Effector memory CD8-positive, alpha-beta T cell (primary cell): ENCODE results near the gene GBE1.
A peak's percentile ranks its signal among the peaks of the same experiment; 100 is the strongest.

ENCODE experiments used
- ATAC-seq: fragments of 150-1000 bp; cut with Tn5 transposase; replicated peaks from 2 replicates; pipeline ENCODE4 v1.10.0; 2021; ENCODE audit warnings: mild to moderate bottlenecking, moderate library complexity
- DNase-seq, 3 experiments: peaks; one replicate each; pipeline ENCODE4 v3.0.0; 2021
- H3K27ac Mint-ChIP-seq, 2 donors: one replicate each; pipeline ENCODE4 v1.8.0; 2022; ENCODE audit warnings: mild to moderate bottlenecking in 2 of 2, mixed read lengths in 2 of 2, moderate library complexity in 2 of 2
- H3K27me3 Mint-ChIP-seq, 2 donors: one replicate each; pipeline ENCODE4 v1.8.0; 2022; ENCODE audit warnings: mixed read lengths in 2 of 2
- H3K36me3 Mint-ChIP-seq: one replicate; pipeline ENCODE4 v1.8.0; 2022; ENCODE audit warnings: mild to moderate bottlenecking, moderate library complexity, mixed read lengths; ENCODE audit not compliant: insufficient read depth
- H3K4me1 Mint-ChIP-seq, 2 donors: one replicate each; pipeline ENCODE4 v1.8.0; 2022; ENCODE audit warnings: low read depth in 2 of 2, mixed read lengths in 2 of 2
- H3K4me3 Mint-ChIP-seq, 2 donors: one replicate each; pipeline ENCODE4 v1.8.0; 2022; ENCODE audit warnings: mild to moderate bottlenecking in 2 of 2, mixed read lengths in 2 of 2, moderate library complexity in 2 of 2
- H3K9me3 Mint-ChIP-seq, 2 donors: one replicate each; pipeline ENCODE4 v1.8.0; 2022; ENCODE audit warnings: mixed read lengths in 2 of 2

Gene GBE1

GRCh38 chr3:81612768-81613167 lies 148.7 kb downstream of the GBE1 start:
- H3K4me3 Mint-ChIP-seq = no peak overlapping the region
- no peaks in the 10 kb centered on the region for H3K9me3 Mint-ChIP-seq
- no peaks in the 10 kb centered on the region for H3K36me3 Mint-ChIP-seq
- no peaks in the 10 kb centered on the region for H3K27me3 Mint-ChIP-seq
- no peak overlapping the region for H3K27ac Mint-ChIP-seq
- no peak for ATAC-seq
- DNase-seq = no peak
- H3K4me1 Mint-ChIP-seq = no peaks in the 10 kb centered on the region

- Mint-ChIP-seq H3K36me3 (no peaks in the 10 kb centered on the region), H3K27ac (no peak overlapping the region)
- no peak for DNase-seq
Measured at GRCh38 chr3:81602781-81603180, 158.7 kb downstream of the GBE1 start.

GRCh38 chr3:81601707-81602305 lies 159.6 kb downstream of the GBE1 start:
- Mint-ChIP-seq H3K9me3 (no peaks in the 10 kb centered on the region), H3K27ac (no peak overlapping the region), H3K36me3 (no peaks in the 10 kb centered on the region), H3K4me3 (no peak overlapping the region), H3K4me1 (no peaks in the 10 kb centered on the region), H3K27me3 (no peaks in the 10 kb centered on the region)
- ATAC-seq (no peak), DNase-seq (no peak)

More at GRCh38 chr3:81602781-81603180, 158.7 kb downstream of the GBE1 start:
- Mint-ChIP-seq H3K4me1 (no peaks in the 10 kb centered on the region), H3K27me3 (no peaks in the 10 kb centered on the region), H3K4me3 (no peak overlapping the region), H3K9me3 (no peaks in the 10 kb centered on the region)
- no peak for ATAC-seq

- Mint-ChIP-seq H3K4me1 (no peaks in the 10 kb centered on the region), H3K36me3 (no peaks in the 10 kb centered on the region), H3K9me3 (no peaks in the 10 kb centered on the region), H3K4me3 (no peak overlapping the region), H3K27ac (no peak overlapping the region), H3K27me3 (no peaks in the 10 kb centered on the region)
- DNase-seq (no peak), ATAC-seq (no peak)
Measured at GRCh38 chr3:81592101-81592500, 169.3 kb downstream of the GBE1 start.

GRCh38 chr3:81585937-81586336 lies 175.5 kb downstream of the GBE1 start:
- ATAC-seq (no peak), DNase-seq (no peak)
- H3K4me3 Mint-ChIP-seq = no peak overlapping the region
- no peaks in the 10 kb centered on the region for H3K36me3 Mint-ChIP-seq
- no peaks in the 10 kb centered on the region for H3K27me3 Mint-ChIP-seq
- H3K4me1 Mint-ChIP-seq = no peaks in the 10 kb centered on the region
- H3K27ac Mint-ChIP-seq = no peak overlapping the region
- H3K9me3 Mint-ChIP-seq = no peaks in the 10 kb centered on the region

- Mint-ChIP-seq H3K4me1 (no peaks in the 10 kb centered on the region), H3K27ac (no peak overlapping the region), H3K4me3 (no peak overlapping the region), H3K27me3 (no peaks in the 10 kb centered on the region), H3K9me3 (no peaks in the 10 kb centered on the region), H3K36me3 (no peaks in the 10 kb centered on the region)
- DNase-seq = no peak
- ATAC-seq = no peak
Measured at GRCh38 chr3:81585056-81585455, 176.4 kb downstream of the GBE1 start.

DNA sequence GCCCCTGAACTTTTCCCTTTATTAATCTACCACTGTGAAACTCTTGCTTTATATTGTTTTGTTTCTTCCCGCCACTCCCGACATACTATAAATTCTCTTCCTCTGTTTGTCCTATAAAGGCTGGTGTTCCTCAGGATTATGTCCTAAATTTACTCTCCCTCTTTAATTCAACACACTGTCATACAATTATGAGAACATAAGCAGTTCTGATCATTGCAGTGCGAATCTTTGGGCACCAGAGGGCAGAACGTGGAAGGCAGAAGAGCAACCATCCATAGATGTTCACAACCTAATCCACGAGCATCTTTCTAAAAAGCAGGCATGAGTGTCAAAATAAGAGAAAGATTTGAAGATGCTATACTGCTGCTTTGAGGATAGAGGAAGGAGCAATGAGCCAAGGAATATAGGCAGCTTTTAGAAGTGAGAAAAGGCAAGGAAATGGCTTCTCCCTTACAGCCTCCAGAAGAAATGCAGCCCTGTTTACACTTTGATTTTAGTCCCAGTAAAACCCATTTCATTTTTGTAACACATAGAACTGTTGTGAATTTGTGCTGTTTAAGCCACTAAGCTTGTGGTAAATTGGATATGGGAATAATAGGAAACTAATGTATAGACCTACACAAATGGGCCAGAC lies 179.4 kb downstream of the GBE1 start:
- no peak overlapping the region for H3K4me3 Mint-ChIP-seq
- no peaks in the 10 kb centered on the region for H3K27me3 Mint-ChIP-seq
- DNase-seq (peak in 1 of 3 experiments; percentile 1), ATAC-seq (no peak)
- H3K9me3 Mint-ChIP-seq = no peaks in the 10 kb centered on the region
- H3K36me3 Mint-ChIP-seq = peaks cover 2% of the 10 kb centered on the region
- H3K27ac Mint-ChIP-seq = no peak overlapping the region
- H3K4me1 Mint-ChIP-seq = no peaks in the 10 kb centered on the region

GRCh38 chr3:81580355-81580754 lies 181.1 kb downstream of the GBE1 start:
- Mint-ChIP-seq H3K4me3 (no peak overlapping the region), H3K27me3 (no peaks in the 10 kb centered on the region), H3K4me1 (no peaks in the 10 kb centered on the region), H3K27ac (no peak overlapping the region), H3K36me3 (peaks cover 5% of the 10 kb centered on the region), H3K9me3 (no peaks in the 10 kb centered on the region)
- DNase-seq (no peak), ATAC-seq (no peak)

DNA sequence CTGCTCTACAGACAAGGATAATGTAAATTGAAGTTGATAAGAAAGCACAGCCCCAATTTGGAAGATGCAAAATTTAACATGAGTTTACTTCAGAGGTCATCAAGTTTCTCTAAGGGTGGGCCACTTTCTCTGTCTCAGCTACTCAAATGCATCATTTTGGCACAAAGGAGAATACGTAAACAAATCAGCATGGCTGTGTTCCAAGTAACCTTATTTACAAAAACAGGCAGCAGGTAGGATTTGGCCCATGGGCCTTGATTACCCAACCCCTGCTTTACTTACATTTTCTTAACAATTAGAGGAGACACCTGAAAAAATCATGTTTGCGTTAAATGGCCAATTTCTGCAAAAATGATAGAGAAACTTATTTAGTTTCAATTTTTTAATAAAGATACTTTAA lies 181.7 kb downstream of the GBE1 start:
- no peak for ATAC-seq
- H3K9me3 Mint-ChIP-seq = no peaks in the 10 kb centered on the region

DNA sequence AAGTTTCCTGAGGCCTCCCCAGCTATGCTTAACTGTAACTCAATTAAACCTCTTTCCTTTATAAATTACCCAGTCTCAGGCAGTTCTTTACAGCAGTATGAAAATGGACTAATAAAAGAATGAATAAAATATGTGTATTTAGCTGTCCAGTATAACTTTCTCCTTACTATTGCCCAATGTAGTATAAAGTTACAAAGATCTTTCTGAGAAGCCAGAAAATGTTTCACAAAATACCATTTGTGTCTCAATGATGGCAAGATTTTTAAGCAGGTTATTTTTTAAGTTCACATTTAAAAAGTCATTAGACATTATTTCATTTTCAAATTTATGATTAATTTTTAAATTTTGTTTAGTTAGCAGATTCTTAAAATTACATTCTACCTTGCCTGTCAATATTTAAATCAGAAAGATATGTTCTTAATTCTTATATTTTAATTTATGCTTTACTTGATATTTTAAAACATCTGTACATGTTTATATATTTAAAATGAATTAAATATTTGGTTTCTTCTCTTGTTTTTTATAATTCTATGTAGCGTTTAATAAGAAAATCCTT lies 189.2 kb downstream of the GBE1 start:
- no peak overlapping the region for H3K27ac Mint-ChIP-seq
- DNase-seq = no peak
- H3K36me3 Mint-ChIP-seq = peaks cover 8% of the 10 kb centered on the region
- no peaks in the 10 kb centered on the region for H3K27me3 Mint-ChIP-seq
- no peak overlapping the region for H3K4me3 Mint-ChIP-seq
- ATAC-seq = no peak
- peaks cover 0 to 4% of the 10 kb centered on the region in 2 donors for H3K4me1 Mint-ChIP-seq
- no peaks in the 10 kb centered on the region for H3K9me3 Mint-ChIP-seq

More for the DNA sequence above, 181.7 kb downstream of the GBE1 start:
- Mint-ChIP-seq H3K27ac (no peak overlapping the region), H3K4me3 (no peak overlapping the region), H3K4me1 (no peaks in the 10 kb centered on the region), H3K36me3 (peaks cover 6% of the 10 kb centered on the region), H3K27me3 (no peaks in the 10 kb centered on the region)
- DNase-seq = no peak

DNA sequence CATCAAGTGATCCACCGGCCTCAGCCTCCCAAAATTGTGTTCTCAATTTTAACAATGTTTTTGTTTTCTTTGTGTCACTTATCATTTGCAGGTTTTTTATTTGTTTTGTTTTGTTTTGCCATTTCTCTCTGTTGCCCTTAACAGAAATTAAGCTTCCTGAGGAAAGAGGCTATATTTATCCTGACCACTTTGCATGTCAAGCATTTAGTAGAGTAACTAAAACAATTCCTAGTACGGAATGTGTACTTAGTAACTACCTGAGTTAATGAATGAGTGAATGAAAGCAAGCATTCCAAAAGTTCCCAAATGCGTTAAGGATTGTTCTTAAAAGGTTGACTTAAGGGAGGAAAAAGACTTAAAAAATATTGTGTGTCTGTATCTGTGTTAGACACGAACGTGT lies 193.1 kb downstream of the GBE1 start:
- ATAC-seq (no peak), DNase-seq (no peak)
- Mint-ChIP-seq H3K36me3 (no peaks in the 10 kb centered on the region), H3K27ac (no peak overlapping the region), H3K9me3 (no peaks in the 10 kb centered on the region), H3K4me3 (no peak overlapping the region), H3K4me1 (peaks cover 0 to 4% of the 10 kb centered on the region in 2 donors), H3K27me3 (no peaks in the 10 kb centered on the region)

DNA sequence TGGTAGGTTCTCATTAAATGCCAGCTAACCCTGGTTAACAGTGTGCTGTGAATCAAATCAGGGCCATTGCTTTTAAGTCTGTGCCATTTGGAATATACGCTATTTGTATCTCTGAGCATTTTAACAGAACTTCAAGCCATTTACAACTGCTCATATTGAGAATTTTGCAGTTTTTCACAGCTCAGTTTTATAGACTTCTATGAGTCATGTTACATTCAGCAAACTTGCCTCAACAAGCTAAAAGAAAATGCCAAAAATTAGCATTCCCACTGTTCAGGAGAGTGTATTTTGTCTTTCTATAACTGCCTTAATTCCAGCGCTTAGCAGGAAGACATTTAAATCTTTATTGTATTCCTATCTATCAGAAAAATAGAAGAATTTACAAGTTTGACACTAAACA lies 196.4 kb downstream of the GBE1 start:
- Mint-ChIP-seq H3K4me3 (no peak overlapping the region), H3K27me3 (no peaks in the 10 kb centered on the region), H3K4me1 (no peaks in the 10 kb centered on the region), H3K9me3 (no peaks in the 10 kb centered on the region), H3K27ac (no peak overlapping the region), H3K36me3 (no peaks in the 10 kb centered on the region)
- DNase-seq (no peak), ATAC-seq (no peak)

DNA sequence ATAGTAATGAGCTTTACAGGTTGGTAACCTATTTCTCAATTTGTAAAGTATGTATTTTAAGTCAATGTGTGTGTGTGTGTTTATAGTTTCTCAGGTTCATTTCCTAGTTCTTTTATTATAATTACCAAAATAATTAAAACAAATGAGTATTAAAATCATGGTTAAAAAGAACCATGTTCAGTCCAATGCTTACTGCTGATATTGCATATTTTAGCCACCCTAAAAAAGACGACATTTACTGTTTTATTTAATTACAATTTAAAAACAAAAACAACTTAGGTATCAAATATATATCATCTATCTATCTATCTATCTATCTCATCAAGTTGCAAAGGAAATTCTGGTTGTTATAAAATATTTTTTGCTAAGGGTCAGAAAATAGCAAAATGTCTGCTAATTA lies 203.3 kb downstream of the GBE1 start:
- Mint-ChIP-seq H3K4me1 (no peaks in the 10 kb centered on the region), H3K9me3 (no peaks in the 10 kb centered on the region), H3K27ac (no peak overlapping the region), H3K4me3 (no peak overlapping the region), H3K27me3 (no peaks in the 10 kb centered on the region), H3K36me3 (no peaks in the 10 kb centered on the region)
- ATAC-seq (no peak), DNase-seq (no peak)

GRCh38 chr3:81554801-81555200 lies 206.6 kb downstream of the GBE1 start:
- Mint-ChIP-seq H3K36me3 (no peaks in the 10 kb centered on the region), H3K9me3 (peaks cover 0 to 4% of the 10 kb centered on the region in 2 donors), H3K4me1 (no peaks in the 10 kb centered on the region), H3K27me3 (no peaks in the 10 kb centered on the region), H3K27ac (no peak overlapping the region), H3K4me3 (no peak overlapping the region)
- no peak for DNase-seq
- no peak for ATAC-seq
